ENCODE measurements around the gene MAGED1. TPM values are rescaled to one million over a fixed set of nuclear protein-coding genes. Genes with fewer than 3 reads are reported as not detected.
A peak's percentile ranks its signal among the peaks of the same experiment; 100 is the strongest.

MAGED1 gene
- total RNA-seq, 1 experiment from 2014 or later = 46.7 TPM

DNA sequence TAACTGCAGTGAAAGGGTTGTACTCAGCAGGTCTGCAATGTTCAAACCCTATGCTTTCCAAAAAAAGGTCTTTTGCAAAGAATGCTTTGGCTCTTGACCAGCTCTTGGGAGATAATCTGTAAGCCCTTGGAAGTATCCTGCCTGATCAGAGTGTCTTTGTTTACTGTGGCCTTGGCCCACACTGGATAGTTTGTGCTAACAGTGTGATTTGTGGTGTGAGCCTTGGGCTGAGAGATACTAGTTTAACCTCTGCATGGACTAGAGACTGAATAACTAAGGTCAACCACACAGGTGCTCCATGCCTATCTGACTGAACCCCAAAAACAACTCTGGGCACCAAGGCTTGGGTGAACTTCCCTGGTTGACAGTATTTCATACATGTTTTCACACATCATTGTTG is 3.6 kb upstream of the MAGED1 start:
- no peak overlapping the region for H3K27ac Mint-ChIP-seq (ENCODE audit: low read depth, unreplicated experiment)
- H3K36me3 Mint-ChIP-seq (ENCODE audit: insufficient read depth, unreplicated experiment) = peaks cover 14% of the 10 kb centered on the region
- no peak for DNase-seq (ENCODE audit: unreplicated experiment)
- H3K4me3 Mint-ChIP-seq (ENCODE audit: unreplicated experiment) = no peak overlapping the region
- BruUV-seq (replicated peaks) = no TSS peak
- peaks cover 6% of the 10 kb centered on the region for H3K27me3 Mint-ChIP-seq (ENCODE audit: insufficient read depth, unreplicated experiment)
- peaks cover 6% of the 10 kb centered on the region for H3K4me1 Mint-ChIP-seq (ENCODE audit: insufficient read depth, unreplicated experiment)
- intact Hi-C loops (cut with micrococcal nuclease) = no loop called here
- CTCF ChIA-PET = no interaction called here
- TF ChIP-seq, protein P1, sequence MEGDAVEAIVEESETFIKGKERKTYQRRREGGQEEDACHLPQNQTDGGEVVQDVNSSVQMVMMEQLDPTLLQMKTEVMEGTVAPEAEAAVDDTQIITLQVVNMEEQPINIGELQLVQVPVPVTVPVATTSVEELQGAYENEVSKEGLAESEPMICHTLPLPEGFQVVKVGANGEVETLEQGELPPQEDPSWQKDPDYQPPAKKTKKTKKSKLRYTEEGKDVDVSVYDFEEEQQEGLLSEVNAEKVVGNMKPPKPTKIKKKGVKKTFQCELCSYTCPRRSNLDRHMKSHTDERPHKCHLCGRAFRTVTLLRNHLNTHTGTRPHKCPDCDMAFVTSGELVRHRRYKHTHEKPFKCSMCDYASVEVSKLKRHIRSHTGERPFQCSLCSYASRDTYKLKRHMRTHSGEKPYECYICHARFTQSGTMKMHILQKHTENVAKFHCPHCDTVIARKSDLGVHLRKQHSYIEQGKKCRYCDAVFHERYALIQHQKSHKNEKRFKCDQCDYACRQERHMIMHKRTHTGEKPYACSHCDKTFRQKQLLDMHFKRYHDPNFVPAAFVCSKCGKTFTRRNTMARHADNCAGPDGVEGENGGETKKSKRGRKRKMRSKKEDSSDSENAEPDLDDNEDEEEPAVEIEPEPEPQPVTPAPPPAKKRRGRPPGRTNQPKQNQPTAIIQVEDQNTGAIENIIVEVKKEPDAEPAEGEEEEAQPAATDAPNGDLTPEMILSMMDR (IDR thresholded peaks at IDR 0.05; ENCODE audit: unreplicated experiment) = no peak
- no peaks in the 10 kb centered on the region for H3K9me3 Mint-ChIP-seq (ENCODE audit: unreplicated experiment)
- POLR2A ChIA-PET = no interaction called here

DNA sequence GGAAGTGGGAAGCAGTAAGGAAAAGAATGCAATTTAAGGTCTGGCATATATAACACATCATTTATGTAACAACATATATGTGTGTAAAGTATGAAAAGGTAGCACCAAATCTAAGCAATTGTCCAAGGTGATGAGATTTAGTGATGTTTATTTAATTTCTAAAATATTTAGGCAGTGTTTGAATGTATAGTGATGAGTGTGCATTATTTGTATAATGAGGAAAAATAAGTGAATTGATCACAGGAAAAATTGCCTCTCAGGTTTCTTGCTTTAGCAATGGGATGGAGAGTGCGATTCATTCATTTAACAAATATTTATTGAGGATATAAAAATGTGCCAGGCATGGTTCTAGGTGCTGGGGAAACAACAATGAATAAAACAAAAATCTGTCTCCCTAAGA is 2.2 kb upstream of the MAGED1 start:
- ChIA-PET POLR2A (no interaction called here), CTCF (no interaction called here)
- no peak overlapping the region for H3K27ac Mint-ChIP-seq (ENCODE audit: low read depth, unreplicated experiment)
- TF ChIP-seq, protein P1 (IDR thresholded peaks at IDR 0.05; ENCODE audit: unreplicated experiment) = no peak
- DNase-seq (ENCODE audit: unreplicated experiment) = no peak
- H3K4me3 Mint-ChIP-seq (ENCODE audit: unreplicated experiment) = no peak overlapping the region
- peaks cover 6% of the 10 kb centered on the region for H3K4me1 Mint-ChIP-seq (ENCODE audit: insufficient read depth, unreplicated experiment)
- BruUV-seq (replicated peaks) = no TSS peak
- no peaks in the 10 kb centered on the region for H3K27me3 Mint-ChIP-seq (ENCODE audit: insufficient read depth, unreplicated experiment)
- H3K9me3 Mint-ChIP-seq (ENCODE audit: unreplicated experiment) = no peaks in the 10 kb centered on the region
- intact Hi-C loops (cut with micrococcal nuclease) = no loop called here
- H3K36me3 Mint-ChIP-seq (ENCODE audit: insufficient read depth, unreplicated experiment) = peaks cover 14% of the 10 kb centered on the region

DNA sequence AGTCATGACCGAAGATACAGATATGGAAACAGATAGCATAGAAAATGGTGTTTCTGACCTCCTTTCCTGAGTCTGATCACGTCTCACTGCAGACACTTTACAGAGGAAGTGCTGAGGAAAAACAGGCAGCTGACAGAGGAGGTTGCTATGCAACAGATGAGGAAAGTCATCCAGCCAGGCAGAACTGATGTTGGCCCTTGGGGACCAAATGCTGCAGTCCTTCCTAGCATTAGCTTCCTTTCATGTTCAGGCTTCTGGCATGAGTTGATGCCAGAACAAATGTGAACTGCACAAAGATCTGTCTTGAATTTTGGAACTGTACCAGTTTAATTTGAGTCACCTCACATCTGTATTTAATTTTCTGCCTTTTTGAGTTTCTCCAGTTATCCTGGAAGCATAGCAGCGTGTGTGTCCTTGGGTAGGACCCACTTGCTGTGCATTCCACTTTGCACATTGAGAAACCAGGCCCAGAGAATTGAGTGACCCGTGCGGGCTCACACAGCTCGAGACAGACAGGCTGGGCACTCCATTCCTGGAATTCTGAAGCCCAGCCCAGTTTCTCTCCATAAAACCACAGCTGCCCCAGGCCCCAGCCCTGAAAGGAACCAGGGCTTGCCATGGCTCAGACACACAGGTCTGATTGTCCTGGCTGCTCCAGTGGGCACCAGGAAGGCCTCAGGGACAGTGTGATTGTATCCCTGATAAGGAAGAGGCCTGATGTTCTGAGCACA is 1.4 kb upstream of the MAGED1 start:
- Mint-ChIP-seq H3K4me1 (ENCODE audit: insufficient read depth, unreplicated experiment) (peaks cover 6% of the 10 kb centered on the region), H3K9me3 (ENCODE audit: unreplicated experiment) (no peaks in the 10 kb centered on the region), H3K36me3 (ENCODE audit: insufficient read depth, unreplicated experiment) (peaks cover 14% of the 10 kb centered on the region), H3K27me3 (ENCODE audit: insufficient read depth, unreplicated experiment) (peaks cover 4% of the 10 kb centered on the region), H3K4me3 (ENCODE audit: unreplicated experiment) (no peak overlapping the region), H3K27ac (ENCODE audit: low read depth, unreplicated experiment) (no peak overlapping the region)
- ChIA-PET CTCF (no interaction called here), POLR2A (interaction anchor here (1.2 kb wide), 2 partner anchors 88 to 89 kb away, joined by 3 to 4 read pairs; no protein-coding TSS in a partner anchor)
- TF ChIP-seq, protein P1 (IDR thresholded peaks at IDR 0.05; ENCODE audit: unreplicated experiment) = no peak
- DNase-seq (ENCODE audit: unreplicated experiment) = no peak
- intact Hi-C loops (cut with micrococcal nuclease) = loop anchor here (2.0 kb wide), 1 partner anchor 251 kb away; no protein-coding TSS in a partner anchor
- no TSS peak for BruUV-seq (replicated peaks)

DNA sequence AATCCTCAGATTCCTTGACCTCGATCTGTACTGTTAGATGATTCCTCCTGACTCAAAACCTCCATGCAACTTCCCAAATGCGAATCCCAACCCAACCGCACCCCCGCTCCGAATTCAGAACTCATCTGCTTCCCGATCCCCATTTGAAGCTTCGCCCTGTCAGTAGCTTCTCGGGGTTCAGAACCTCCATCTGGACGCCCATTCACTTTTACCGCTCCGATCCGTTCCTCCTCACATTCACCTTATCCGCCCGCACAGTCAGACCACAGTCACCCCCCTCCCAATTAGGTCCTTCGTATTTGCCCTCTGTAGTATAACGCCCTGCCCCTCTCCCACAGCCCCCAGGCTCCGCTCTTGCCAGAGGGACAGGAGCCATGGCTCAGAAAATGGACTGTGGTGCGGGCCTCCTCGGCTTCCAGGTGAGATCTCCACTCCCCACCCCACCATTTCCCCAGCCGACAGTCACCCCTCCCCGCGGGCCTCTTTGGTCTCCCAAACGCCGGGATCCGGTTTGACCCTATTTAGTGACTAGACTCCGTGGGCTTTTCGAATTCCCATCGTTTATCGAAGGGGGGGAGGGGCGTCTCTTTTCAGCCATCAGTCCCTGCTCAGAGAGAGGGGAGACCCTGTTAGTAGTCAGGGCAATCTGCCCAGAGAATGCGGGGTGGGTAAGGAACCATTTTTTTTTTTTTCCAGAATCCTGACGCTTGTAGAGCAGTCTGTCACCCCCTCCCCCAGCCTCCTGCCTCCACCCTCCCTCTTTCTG is 691 bp downstream of the MAGED1 start:
- Mint-ChIP-seq H3K4me1 (ENCODE audit: insufficient read depth, unreplicated experiment) (peaks cover 6% of the 10 kb centered on the region), H3K4me3 (ENCODE audit: unreplicated experiment) (peak overlapping the region; percentile 82), H3K36me3 (ENCODE audit: insufficient read depth, unreplicated experiment) (peaks cover 22% of the 10 kb centered on the region), H3K27me3 (ENCODE audit: insufficient read depth, unreplicated experiment) (peaks cover 18% of the 10 kb centered on the region), H3K27ac (ENCODE audit: low read depth, unreplicated experiment) (peak overlapping the region; percentile 89), H3K9me3 (ENCODE audit: unreplicated experiment) (no peaks in the 10 kb centered on the region)
- ChIA-PET POLR2A (interaction anchor here (0.8 to 1.1 kb wide), 2 partner anchors 28 to 96 kb away, joined by 3 to 5 read pairs; no protein-coding TSS in a partner anchor), CTCF (interaction anchor here (0.6 kb wide), 1 partner anchor 13 kb away, joined by 3 read pairs; no protein-coding TSS in a partner anchor)
- DNase-seq (ENCODE audit: unreplicated experiment) = peak; percentile 14
- intact Hi-C loops (cut with micrococcal nuclease) = loop anchor here (1.0 to 2.0 kb wide), 2 partner anchors 91 to 253 kb away; no protein-coding TSS in a partner anchor
- TF ChIP-seq, protein P1 (IDR thresholded peaks at IDR 0.05; ENCODE audit: unreplicated experiment) = no peak
- BruUV-seq (replicated peaks) = TSS peak; percentile 15
